Large intestine (tissue), 12 donors: Measurements from ENCODE around the gene ARHGEF11. TPM values are rescaled to one million over a fixed set of nuclear protein-coding genes. Genes with fewer than 3 reads are reported as not detected.

Experiments used
- DNase-seq, 2 donors: peaks; one replicate each; pipeline versions ENCODE4 v3.0.0 to v3.0.0-alpha.2; 2013
- H3K27ac ChIP-seq: one replicate; pipeline ENCODE4 v1.5.1; 2013; ENCODE audit warnings: low read length
- H3K27me3 ChIP-seq: 2 replicates; pipeline ENCODE4 v1.6.1; 2013; ENCODE audit warnings: low read length; ENCODE audit not compliant: control insufficient read depth, insufficient read depth
- H3K36me3 ChIP-seq: 2 replicates; pipeline ENCODE4 v1.6.1; 2013; ENCODE audit warnings: low read length; ENCODE audit not compliant: control insufficient read depth, insufficient read depth
- H3K4me1 ChIP-seq: one replicate; pipeline ENCODE4 v1.6.1; 2013; ENCODE audit warnings: low read length; ENCODE audit not compliant: control insufficient read depth, insufficient read depth
- H3K4me3 ChIP-seq: one replicate; pipeline ENCODE4 v1.5.1; 2013; ENCODE audit warnings: low read length
- H3K9me3 ChIP-seq: one replicate; pipeline ENCODE4 v1.6.1; 2013; ENCODE audit warnings: mild to moderate bottlenecking, low read depth, low read length, moderate library complexity; ENCODE audit not compliant: control insufficient read depth
- WGBS: methylation state at CpG from one replicate; pipeline ENCODE4 v1.1.5; 2013; ENCODE audit warnings: low lambda C conversion rate; ENCODE audit not compliant: insufficient coverage; 5-methylcytosine and 5-hydroxymethylcytosine counted together
- long read RNA-seq, 11 donors: transcript quantifications; one replicate each; lab custom pipeline, GENCODE V29; 2026
- polyA plus RNA-seq: library from polyadenylated mRNA; unstranded; fragments of 120-200 nt; gene quantifications from one replicate; pipeline ENCODE4 v1.2.1, GENCODE V29; 2013

ARHGEF11 gene, protein sequence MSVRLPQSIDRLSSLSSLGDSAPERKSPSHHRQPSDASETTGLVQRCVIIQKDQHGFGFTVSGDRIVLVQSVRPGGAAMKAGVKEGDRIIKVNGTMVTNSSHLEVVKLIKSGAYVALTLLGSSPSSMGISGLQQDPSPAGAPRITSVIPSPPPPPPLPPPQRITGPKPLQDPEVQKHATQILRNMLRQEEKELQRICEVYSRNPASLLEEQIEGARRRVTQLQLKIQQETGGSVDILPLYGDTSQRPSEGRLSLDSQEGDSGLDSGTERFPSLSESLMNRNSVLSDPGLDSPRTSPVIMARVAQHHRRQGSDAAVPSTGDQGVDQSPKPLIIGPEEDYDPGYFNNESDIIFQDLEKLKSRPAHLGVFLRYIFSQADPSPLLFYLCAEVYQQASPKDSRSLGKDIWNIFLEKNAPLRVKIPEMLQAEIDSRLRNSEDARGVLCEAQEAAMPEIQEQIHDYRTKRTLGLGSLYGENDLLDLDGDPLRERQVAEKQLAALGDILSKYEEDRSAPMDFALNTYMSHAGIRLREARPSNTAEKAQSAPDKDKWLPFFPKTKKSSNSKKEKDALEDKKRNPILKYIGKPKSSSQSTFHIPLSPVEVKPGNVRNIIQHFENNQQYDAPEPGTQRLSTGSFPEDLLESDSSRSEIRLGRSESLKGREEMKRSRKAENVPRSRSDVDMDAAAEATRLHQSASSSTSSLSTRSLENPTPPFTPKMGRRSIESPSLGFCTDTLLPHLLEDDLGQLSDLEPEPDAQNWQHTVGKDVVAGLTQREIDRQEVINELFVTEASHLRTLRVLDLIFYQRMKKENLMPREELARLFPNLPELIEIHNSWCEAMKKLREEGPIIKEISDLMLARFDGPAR (N-terminal part only)
- 34.0 TPM for polyA plus RNA-seq
- long read RNA-seq, donor 1, result 0 reads
- long read RNA-seq, donor 2, partial matches to known transcripts, result 16 of 16 reads
- long read RNA-seq, donor 2, other reads (novel, unspliced or antisense), result 0 of 16 reads
- long read RNA-seq, donor 3, result 0 reads
- long read RNA-seq, donor 4, result 0 reads
- long read RNA-seq, donor 5, partial matches to known transcripts, result 6 of 6 reads
- long read RNA-seq, donor 5, other reads (novel, unspliced or antisense), result 0 of 6 reads
- long read RNA-seq, donor 6, full-length matches to known transcripts, result 1 of 13 reads
- long read RNA-seq, donor 6, partial matches to known transcripts, result 12 of 13 reads
- long read RNA-seq, donor 6, other reads (novel, unspliced or antisense), result 0 of 13 reads
- long read RNA-seq, donor 7, partial matches to known transcripts, result 13 of 13 reads
- long read RNA-seq, donor 7, other reads (novel, unspliced or antisense), result 0 of 13 reads
- long read RNA-seq, donor 8, partial matches to known transcripts, result 22 of 22 reads
- long read RNA-seq, donor 8, other reads (novel, unspliced or antisense), result 0 of 22 reads
- long read RNA-seq, donor 9, partial matches to known transcripts, result 6 of 6 reads
- long read RNA-seq, donor 9, other reads (novel, unspliced or antisense), result 0 of 6 reads
- long read RNA-seq, donor 10, partial matches to known transcripts, result 12 of 12 reads
- long read RNA-seq, donor 10, other reads (novel, unspliced or antisense), result 0 of 12 reads
- long read RNA-seq, donor 11, partial matches to known transcripts, result 20 of 20 reads
- long read RNA-seq, donor 11, other reads (novel, unspliced or antisense), result 0 of 20 reads

DNA sequence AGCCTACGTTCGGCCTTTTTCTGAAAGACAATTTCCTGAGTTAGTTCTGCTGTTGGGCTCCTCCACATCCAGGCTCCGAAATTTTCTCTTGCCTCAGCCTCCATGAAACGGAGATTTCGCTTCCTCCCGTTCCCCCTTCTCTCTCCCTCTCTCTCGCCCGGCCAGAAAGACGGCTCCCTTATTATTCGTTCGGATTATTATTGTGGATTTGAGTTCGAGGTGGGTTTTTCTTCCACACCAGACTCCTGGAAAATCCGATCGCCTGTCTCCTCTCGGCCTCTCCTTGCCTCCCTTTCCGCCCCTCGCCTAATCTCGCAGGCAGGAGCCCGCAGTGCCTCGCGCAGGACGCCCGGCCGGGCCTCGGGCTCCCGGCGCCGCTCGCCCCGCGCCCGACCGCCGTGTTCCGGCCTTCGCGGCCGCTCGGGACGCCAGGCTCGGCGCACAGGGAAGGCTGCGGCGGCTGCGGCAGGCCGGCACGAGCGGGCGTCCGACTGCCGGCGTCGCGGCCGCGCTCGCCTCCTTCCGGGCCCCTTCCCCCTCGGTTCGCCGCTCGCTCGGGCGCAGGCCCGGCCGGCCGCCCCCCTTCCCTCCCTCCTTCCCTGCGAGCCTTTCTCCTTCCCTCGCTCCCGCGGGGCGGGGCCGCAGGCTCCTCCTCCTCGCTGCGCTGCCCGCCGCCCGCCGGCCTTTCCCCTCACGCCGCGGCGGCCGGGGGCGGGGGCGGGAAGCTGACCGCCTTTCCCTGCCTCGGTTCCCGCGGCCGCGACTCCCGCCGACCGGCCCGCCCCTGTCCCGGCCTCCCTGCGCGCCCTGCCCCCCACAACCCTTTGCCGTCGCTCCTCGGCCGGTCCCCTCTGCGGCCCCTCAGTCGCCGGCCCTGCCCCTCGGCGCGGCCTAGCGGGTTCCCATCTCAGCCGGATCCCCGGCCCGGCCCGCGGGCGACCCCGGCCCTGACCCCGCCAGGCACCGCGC, at the start of gene ARHGEF11:
TSS of gene ARHGEF11 (minus strand) at position 493 of the 969 bp plus-strand sequence. CDS start 1,412 bp downstream, outside the sequence.
- peak within 1 kb of the TSS; percentile 86 for H3K4me3 ChIP-seq
- H3K36me3 ChIP-seq, result no peaks in the 10 kb centered on the region
- DNase-seq, result peak; percentile 87 to 96
- peak within 1 kb of the TSS; percentile 91 for H3K27ac ChIP-seq
- 0% methylated on average over 2 of the region's 120 CpGs for WGBS
- no peaks in the 10 kb centered on the region for H3K27me3 ChIP-seq
- peaks cover 19% of the 10 kb centered on the region for H3K4me1 ChIP-seq
- no peaks in the 10 kb centered on the region for H3K9me3 ChIP-seq

DNA sequence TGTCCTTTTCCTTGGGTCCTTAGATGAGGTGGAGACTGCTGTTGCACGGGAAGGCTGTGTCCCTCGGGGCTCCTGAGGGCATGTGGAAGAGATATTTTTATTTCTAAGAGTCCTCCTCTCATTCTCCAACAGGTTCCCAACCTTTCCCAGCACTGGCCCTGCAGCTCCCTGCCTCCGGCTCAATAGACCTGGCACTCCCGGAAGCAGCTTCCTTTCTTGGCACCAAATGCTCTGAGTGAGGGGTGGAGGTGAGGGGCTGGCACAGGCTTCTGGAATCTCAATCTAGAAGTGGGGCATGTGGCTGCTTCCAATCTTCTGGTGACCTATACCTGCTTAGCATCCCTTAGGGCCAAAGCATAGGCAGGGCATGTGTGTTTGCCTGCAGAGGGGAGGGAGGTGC, 49.5 kb upstream of the ARHGEF11 start:
- Histone ChIP-seq H3K36me3 (no peaks in the 10 kb centered on the region), H3K9me3 (no peaks in the 10 kb centered on the region), H3K4me1 (no peaks in the 10 kb centered on the region), H3K27ac (no peak overlapping the region), H3K4me3 (no peak overlapping the region), H3K27me3 (no peaks in the 10 kb centered on the region)
- no CpG with 5 or more reads among the region's 4 CpGs for WGBS
- DNase-seq, result no peak

DNA sequence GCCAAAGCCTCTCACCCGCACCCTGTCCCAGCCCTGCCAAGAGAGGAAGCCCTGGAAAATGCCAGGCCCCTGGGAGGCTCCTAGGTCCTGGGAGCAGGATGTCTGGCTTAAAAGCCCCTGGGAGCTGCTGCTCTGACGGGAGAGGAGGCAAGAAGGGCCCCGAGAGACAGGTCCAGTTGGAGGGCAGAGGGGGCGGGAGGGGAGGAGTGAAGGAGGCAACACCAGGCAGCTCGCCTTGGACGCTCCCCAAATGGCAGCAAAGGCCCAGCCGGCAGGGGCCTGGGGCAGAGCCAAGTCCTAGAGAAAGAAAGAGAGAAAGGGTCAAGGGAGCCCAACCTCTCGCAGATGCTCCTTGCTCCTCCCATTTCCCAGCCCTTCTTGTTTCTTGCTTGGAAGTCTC, 47.3 kb upstream of the ARHGEF11 start:
- H3K36me3 ChIP-seq, result no peaks in the 10 kb centered on the region
- no peak for DNase-seq
- H3K9me3 ChIP-seq, result no peaks in the 10 kb centered on the region
- H3K27ac ChIP-seq, result no peak overlapping the region
- no peaks in the 10 kb centered on the region for H3K4me1 ChIP-seq
- no CpG with 5 or more reads among the region's 8 CpGs for WGBS
- H3K27me3 ChIP-seq, result no peaks in the 10 kb centered on the region
- H3K4me3 ChIP-seq, result no peak overlapping the region

DNA sequence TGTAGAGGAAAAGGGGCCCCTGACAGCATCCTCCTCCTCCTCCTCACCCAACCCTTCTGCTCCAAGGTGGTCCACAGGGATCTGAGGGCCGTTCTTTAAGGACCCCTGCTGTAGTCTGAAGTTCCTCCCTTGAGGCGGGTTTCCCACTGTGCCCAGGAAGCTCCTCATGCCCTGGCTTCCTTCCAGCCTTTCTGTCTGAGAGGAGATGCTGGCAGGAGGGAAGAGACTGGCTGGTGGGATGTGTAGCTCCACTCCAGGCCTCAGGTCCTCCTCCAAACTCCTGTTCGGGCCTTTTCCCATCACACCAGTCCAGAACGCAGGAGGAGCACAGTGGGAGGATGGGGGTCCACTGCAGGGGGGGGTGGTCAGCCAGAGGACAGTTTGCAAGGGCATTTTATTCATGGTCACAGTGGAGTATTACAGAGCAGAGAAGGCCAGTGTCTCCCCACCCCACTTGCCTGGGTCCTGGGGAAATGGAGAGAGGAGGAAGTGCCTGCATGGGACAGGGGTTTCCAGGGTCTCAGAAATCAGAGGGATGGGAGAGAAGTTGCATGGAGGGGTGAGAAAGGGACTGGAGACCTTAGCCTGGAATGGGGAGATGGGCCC, 46.2 kb upstream of the ARHGEF11 start:
- Histone ChIP-seq H3K9me3 (no peaks in the 10 kb centered on the region), H3K4me3 (no peak overlapping the region), H3K36me3 (no peaks in the 10 kb centered on the region), H3K27ac (no peak overlapping the region), H3K4me1 (no peaks in the 10 kb centered on the region), H3K27me3 (no peaks in the 10 kb centered on the region)
- DNase-seq, result no peak
- WGBS, result no CpG with 5 or more reads among the region's 4 CpGs

DNA sequence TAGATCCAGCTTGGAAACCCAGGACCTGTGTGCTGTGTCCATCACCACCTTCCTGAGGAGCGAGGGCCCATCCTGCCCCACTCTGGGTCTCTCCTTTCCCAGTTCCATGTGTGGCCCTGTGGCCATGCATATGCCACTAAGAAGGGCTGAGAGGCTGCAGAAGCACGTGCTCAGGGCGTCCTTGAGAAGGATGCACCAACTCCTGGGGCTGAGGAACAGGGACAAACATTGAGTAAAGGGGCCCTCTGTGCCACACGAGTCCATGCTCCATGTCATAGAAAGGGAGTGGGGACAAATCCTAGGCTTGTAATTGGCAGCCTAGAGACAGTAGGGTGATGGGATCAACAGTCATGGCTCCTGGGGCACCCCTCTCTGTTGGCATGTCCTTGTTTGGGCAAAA, 45.6 kb upstream of the ARHGEF11 start:
- H3K9me3 ChIP-seq, result no peaks in the 10 kb centered on the region
- WGBS, result no CpG with 5 or more reads among the region's 4 CpGs
- no peak for DNase-seq
- H3K27ac ChIP-seq, result no peak overlapping the region
- no peaks in the 10 kb centered on the region for H3K36me3 ChIP-seq
- H3K27me3 ChIP-seq, result no peaks in the 10 kb centered on the region
- H3K4me1 ChIP-seq, result no peaks in the 10 kb centered on the region
- H3K4me3 ChIP-seq, result no peak overlapping the region

DNA sequence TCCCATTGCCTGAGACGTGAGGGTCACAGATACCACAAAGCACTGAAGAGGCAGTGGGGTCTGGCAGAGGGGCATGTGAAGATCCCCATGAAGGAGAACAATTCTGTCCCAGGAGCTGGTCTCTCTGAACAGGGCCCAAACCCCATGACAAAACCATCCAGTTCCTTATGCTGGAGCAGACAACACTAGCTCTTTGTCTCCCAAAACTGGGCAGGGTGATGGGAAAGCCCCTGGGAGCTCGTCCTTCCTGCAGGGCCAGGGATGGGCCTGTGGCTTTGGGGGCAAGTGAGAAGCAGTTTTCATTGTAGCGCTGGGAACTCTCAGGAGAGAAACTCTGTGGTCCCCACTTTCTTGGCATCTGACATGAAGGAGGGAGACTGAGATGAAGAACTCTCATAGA, 45.2 kb upstream of the ARHGEF11 start:
- no peak overlapping the region for H3K27ac ChIP-seq
- no peak for DNase-seq
- H3K36me3 ChIP-seq, result no peaks in the 10 kb centered on the region
- no CpG with 5 or more reads among the region's 3 CpGs for WGBS
- no peaks in the 10 kb centered on the region for H3K9me3 ChIP-seq
- H3K4me1 ChIP-seq, result no peaks in the 10 kb centered on the region
- no peaks in the 10 kb centered on the region for H3K27me3 ChIP-seq
- no peak overlapping the region for H3K4me3 ChIP-seq

DNA sequence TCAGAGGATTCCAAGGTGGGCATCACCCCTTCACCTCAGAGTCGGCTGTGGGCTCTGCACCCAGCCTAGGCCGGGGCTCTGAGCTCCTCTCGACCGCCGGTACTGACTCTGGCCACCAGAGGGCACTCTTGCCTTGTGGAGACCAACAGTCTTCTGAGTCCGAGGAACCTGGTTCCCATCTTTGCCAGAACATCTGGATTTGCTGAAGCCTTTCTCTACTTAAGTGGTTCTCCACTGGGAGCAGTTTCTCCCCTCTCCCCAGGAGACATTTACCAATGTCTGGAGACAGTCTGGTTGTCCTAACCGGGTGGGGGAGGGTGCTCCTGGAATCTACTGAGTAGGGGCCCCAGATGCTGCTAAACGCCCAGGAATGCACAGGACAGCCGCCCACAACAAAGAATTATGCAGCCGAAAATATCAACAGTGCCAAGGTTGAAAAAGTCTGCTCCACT, 44.7 kb upstream of the ARHGEF11 start:
- WGBS, result no CpG with 5 or more reads among the region's 10 CpGs
- DNase-seq, result peak; percentile 58 to 79
- H3K9me3 ChIP-seq, result no peaks in the 10 kb centered on the region
- H3K4me1 ChIP-seq, result no peaks in the 10 kb centered on the region
- no peaks in the 10 kb centered on the region for H3K36me3 ChIP-seq
- H3K27me3 ChIP-seq, result no peaks in the 10 kb centered on the region
- H3K4me3 ChIP-seq, result no peak overlapping the region
- no peak overlapping the region for H3K27ac ChIP-seq

DNA sequence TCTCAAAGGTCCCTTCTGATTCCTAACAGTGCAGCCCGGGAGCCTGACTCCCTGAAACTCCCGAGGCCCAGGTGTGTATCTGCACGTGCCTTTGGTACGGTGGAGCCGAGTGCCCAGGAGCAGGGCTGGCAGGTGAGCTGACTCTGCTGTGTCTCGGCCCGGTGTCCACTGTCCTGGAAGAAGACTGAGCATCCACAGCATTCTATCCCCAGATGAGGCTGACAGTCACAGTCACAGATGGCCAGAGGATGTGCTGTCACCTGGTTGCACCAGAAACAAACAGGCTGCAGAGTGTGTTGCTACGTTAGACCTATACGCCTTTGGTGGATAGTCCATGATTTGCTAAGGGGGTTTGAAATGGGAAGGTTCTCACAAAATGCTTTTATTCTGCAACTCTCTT, 44.2 kb upstream of the ARHGEF11 start:
- no peak overlapping the region for H3K4me3 ChIP-seq
- H3K36me3 ChIP-seq, result no peaks in the 10 kb centered on the region
- WGBS, result no CpG with 5 or more reads among the region's 9 CpGs
- H3K27me3 ChIP-seq, result no peaks in the 10 kb centered on the region
- DNase-seq, result no peak
- no peaks in the 10 kb centered on the region for H3K4me1 ChIP-seq
- no peaks in the 10 kb centered on the region for H3K9me3 ChIP-seq
- H3K27ac ChIP-seq, result no peak overlapping the region

DNA sequence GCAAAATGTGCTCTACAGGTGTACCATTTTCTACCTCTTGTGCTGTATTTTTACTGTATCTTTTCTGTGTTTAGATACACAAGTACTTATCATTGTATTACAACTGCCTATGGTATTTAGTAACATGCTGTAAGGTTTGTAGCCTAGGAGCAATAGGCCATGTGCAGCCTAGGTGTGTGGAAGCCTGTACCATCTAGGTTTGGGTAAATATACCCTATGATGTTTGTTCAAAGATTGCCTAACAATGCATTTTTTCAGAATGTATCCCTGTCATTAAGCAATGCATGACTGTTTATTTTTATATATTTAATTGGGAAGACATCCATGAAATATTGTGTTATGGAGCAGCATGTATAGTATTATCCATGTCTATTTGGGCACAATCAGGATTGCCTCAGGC, 43.1 kb upstream of the ARHGEF11 start:
- Histone ChIP-seq H3K9me3 (no peaks in the 10 kb centered on the region), H3K36me3 (no peaks in the 10 kb centered on the region), H3K27me3 (no peaks in the 10 kb centered on the region), H3K4me1 (no peaks in the 10 kb centered on the region), H3K4me3 (no peak overlapping the region), H3K27ac (no peak overlapping the region)
- DNase-seq, result no peak
